H9 (cell line): Measurements from ENCODE around the gene MATN1. TPM values are rescaled to one million over a fixed set of nuclear protein-coding genes. Genes with fewer than 3 reads are reported as not detected.

Experiments
- DNase-seq: peaks from one replicate; pipeline ENCODE4 v3.0.0-alpha.2; 2017
- H2AFZ ChIP-seq: one replicate; pipeline ENCODE4 v1.6.1; 2013; ENCODE audit warnings: mild to moderate bottlenecking, low read length, control low read depth, moderate library complexity
- H2AK5ac ChIP-seq: 2 replicates; pipeline ENCODE4 v1.6.1; 2013; ENCODE audit warnings: low read length, control low read depth, mixed read lengths; ENCODE audit not compliant: insufficient read length
- H2BK120ac ChIP-seq: one replicate; pipeline ENCODE4 v1.6.1; 2013; ENCODE audit warnings: low read depth, mild to moderate bottlenecking, low read length, control low read depth, inconsistent platforms; ENCODE audit not compliant: poor library complexity, severe bottlenecking
- H2BK12ac ChIP-seq: 2 replicates; pipeline ENCODE4 v1.6.1; 2013; ENCODE audit warnings: low read length, control low read depth, mixed read lengths, low read depth; ENCODE audit not compliant: insufficient read length
- H2BK15ac ChIP-seq: 2 replicates; pipeline ENCODE4 v1.6.1; 2013; ENCODE audit warnings: low read depth, low read length, control low read depth
- H2BK20ac ChIP-seq: one replicate; pipeline ENCODE4 v1.6.1; 2013; ENCODE audit warnings: low read depth, mild to moderate bottlenecking, low read length, control low read depth, inconsistent platforms; ENCODE audit not compliant: poor library complexity, severe bottlenecking
- H2BK5ac ChIP-seq: 2 replicates; pipeline ENCODE4 v1.6.1; 2013; ENCODE audit warnings: low read length, control low read depth, mixed read lengths; ENCODE audit not compliant: insufficient read length
- H3K14ac ChIP-seq: 2 replicates; pipeline ENCODE4 v1.6.1; 2013; ENCODE audit warnings: low read length, control low read depth; ENCODE audit not compliant: insufficient read depth
- H3K18ac ChIP-seq: 2 replicates; pipeline ENCODE4 v1.6.1; 2013; ENCODE audit warnings: low read depth, mild to moderate bottlenecking, mixed read lengths, low read length, control low read depth; ENCODE audit not compliant: insufficient read length
- H3K23ac ChIP-seq: 2 replicates; pipeline ENCODE4 v1.6.1; 2013; ENCODE audit warnings: low read length, control low read depth, mixed read lengths, low read depth; ENCODE audit not compliant: insufficient read length
- H3K23me2 ChIP-seq: 2 replicates; pipeline ENCODE4 v1.6.1; 2013; ENCODE audit warnings: low read depth, mild to moderate bottlenecking, mixed read lengths, low read length, control low read depth; ENCODE audit not compliant: insufficient read length, poor library complexity, severe bottlenecking
- H3K27ac ChIP-seq: 2 replicates; pipeline ENCODE4 v1.5.1; 2013; ENCODE audit warnings: low read length, control low read depth, mixed read lengths, low read depth; ENCODE audit not compliant: insufficient read length
- H3K27me3 ChIP-seq: 2 replicates; pipeline ENCODE4 v1.6.1; 2013; ENCODE audit warnings: low read length, control low read depth, inconsistent platforms; ENCODE audit not compliant: insufficient read depth
- H3K4ac ChIP-seq: 2 replicates; pipeline ENCODE4 v1.6.1; 2013; ENCODE audit warnings: low read depth, mild to moderate bottlenecking, control low read depth, inconsistent platforms, low read length, moderate library complexity
- H3K4me1 ChIP-seq: 2 replicates; pipeline ENCODE4 v1.6.1; 2013; ENCODE audit warnings: low read length, control low read depth, inconsistent platforms; ENCODE audit not compliant: insufficient read depth
- H3K4me2 ChIP-seq: 2 replicates; pipeline ENCODE4 v1.6.1; 2013; ENCODE audit warnings: low read length, control low read depth, mixed read lengths; ENCODE audit not compliant: insufficient read length, insufficient read depth
- H3K56ac ChIP-seq: 2 replicates; pipeline ENCODE4 v1.6.1; 2013; ENCODE audit warnings: low read depth, mild to moderate bottlenecking, mixed read lengths, low read length, control low read depth; ENCODE audit not compliant: insufficient read length
- H3K79me1 ChIP-seq: 2 replicates; pipeline ENCODE4 v1.6.1; 2013; ENCODE audit warnings: low read depth, mild to moderate bottlenecking, moderate library complexity, low read length, control low read depth, inconsistent platforms; ENCODE audit not compliant: insufficient read depth, poor library complexity, severe bottlenecking
- H3K79me2 ChIP-seq: 2 replicates; pipeline ENCODE4 v1.6.1; 2013; ENCODE audit warnings: low read length, control low read depth, inconsistent platforms; ENCODE audit not compliant: insufficient read depth
- H3K9ac ChIP-seq: 2 replicates; pipeline ENCODE4 v1.6.1; 2013; ENCODE audit warnings: low read length, control low read depth, mixed read lengths; ENCODE audit not compliant: insufficient read length; ENCODE audit errors: extremely low read depth
- H3K9me3 ChIP-seq: one replicate; pipeline ENCODE4 v1.6.1; 2013; ENCODE audit warnings: low read depth, low read length, inconsistent platforms; ENCODE audit not compliant: control insufficient read depth
- H3T11ph ChIP-seq: one replicate; pipeline ENCODE4 v1.6.1; 2013; ENCODE audit warnings: mild to moderate bottlenecking, low read length, control low read depth, inconsistent platforms
- H4K20me1 ChIP-seq: one replicate; pipeline ENCODE4 v1.6.1; 2013; ENCODE audit not compliant: control insufficient read depth, insufficient read length, insufficient read depth
- H4K5ac ChIP-seq: 2 replicates; pipeline ENCODE4 v1.6.1; 2013; ENCODE audit warnings: low read depth, mild to moderate bottlenecking, mixed read lengths, low read length, control low read depth; ENCODE audit not compliant: insufficient read length
- H4K8ac ChIP-seq: replicated peaks from 2 replicates; pipeline ENCODE4 v1.6.1; 2013; ENCODE audit warnings: low read length, control low read depth, mixed read lengths, low read depth; ENCODE audit not compliant: insufficient read length
- H4K91ac ChIP-seq: 2 replicates; pipeline ENCODE4 v1.6.1; 2013; ENCODE audit warnings: low read depth, mild to moderate bottlenecking, moderate library complexity, mixed read lengths, low read length, control low read depth; ENCODE audit not compliant: insufficient read length
- H3K27ac Mint-ChIP-seq, 3 experiments: 2 replicates in 2 of 3; 3 replicates in 1 of 3; pipeline ENCODE4 v1.8.0; 2020 to 2021; ENCODE audit warnings: mixed read lengths in 3 of 3, mild to moderate bottlenecking in 1 of 3, moderate library complexity in 1 of 3
- H3K27me3 Mint-ChIP-seq: 2 replicates; pipeline ENCODE4 v1.8.0; 2021; ENCODE audit warnings: low read depth, mild to moderate bottlenecking, moderate library complexity, mixed read lengths
- H3K36me3 Mint-ChIP-seq, 3 experiments: 2 replicates in 2 of 3; 3 replicates in 1 of 3; pipeline ENCODE4 v1.8.0; 2020 to 2021; ENCODE audit warnings: low read depth in 3 of 3, mixed read lengths in 3 of 3; ENCODE audit not compliant: insufficient read depth in 1 of 3
- H3K4me1 Mint-ChIP-seq, 2 experiments: 2 replicates each; pipeline ENCODE4 v1.8.0; 2020; ENCODE audit warnings: mixed read lengths in 2 of 2
- H3K4me3 Mint-ChIP-seq, 2 experiments: 2 replicates in 1 of 2; 3 replicates in 1 of 2; pipeline ENCODE4 v1.8.0; 2020 to 2021; ENCODE audit warnings: mild to moderate bottlenecking in 2 of 2, mixed read lengths in 2 of 2, moderate library complexity in 1 of 2
- H3K9me3 Mint-ChIP-seq, 2 experiments: 2 replicates in 1 of 2; 3 replicates in 1 of 2; pipeline ENCODE4 v1.8.0; 2020; ENCODE audit warnings: mild to moderate bottlenecking in 2 of 2, mixed read lengths in 2 of 2, moderate library complexity in 1 of 2
- WGBS: extraction: QIAGEN DNeasy Blood & Tissue Kit; methylation state at CpG from one replicate; pipeline ENCODE4 v1.1.7; 2013; ENCODE audit warnings: missing lambda C conversion rate, low lambda C conversion rate, mixed read lengths; ENCODE audit not compliant: insufficient read length; ENCODE audit errors: extremely low coverage; 5-methylcytosine and 5-hydroxymethylcytosine counted together
- total RNA-seq: library from RNA; stranded (reverse); gene quantifications from 2 replicates; pipeline ENCODE4 v1.2.1, GENCODE V29; 2021
- TF ChIP-seq, protein P1 (sequence below): fragments of 200-600 bp; sonication (generic); conservative IDR thresholded peaks from 3 replicates; pipeline ENCODE4 v1.8.0; 2021; ENCODE audit warnings: antibody characterized with exemption, mild to moderate bottlenecking

MATN1 gene
- total RNA-seq, 1 experiment from 2014 or later: not detected

DNA sequence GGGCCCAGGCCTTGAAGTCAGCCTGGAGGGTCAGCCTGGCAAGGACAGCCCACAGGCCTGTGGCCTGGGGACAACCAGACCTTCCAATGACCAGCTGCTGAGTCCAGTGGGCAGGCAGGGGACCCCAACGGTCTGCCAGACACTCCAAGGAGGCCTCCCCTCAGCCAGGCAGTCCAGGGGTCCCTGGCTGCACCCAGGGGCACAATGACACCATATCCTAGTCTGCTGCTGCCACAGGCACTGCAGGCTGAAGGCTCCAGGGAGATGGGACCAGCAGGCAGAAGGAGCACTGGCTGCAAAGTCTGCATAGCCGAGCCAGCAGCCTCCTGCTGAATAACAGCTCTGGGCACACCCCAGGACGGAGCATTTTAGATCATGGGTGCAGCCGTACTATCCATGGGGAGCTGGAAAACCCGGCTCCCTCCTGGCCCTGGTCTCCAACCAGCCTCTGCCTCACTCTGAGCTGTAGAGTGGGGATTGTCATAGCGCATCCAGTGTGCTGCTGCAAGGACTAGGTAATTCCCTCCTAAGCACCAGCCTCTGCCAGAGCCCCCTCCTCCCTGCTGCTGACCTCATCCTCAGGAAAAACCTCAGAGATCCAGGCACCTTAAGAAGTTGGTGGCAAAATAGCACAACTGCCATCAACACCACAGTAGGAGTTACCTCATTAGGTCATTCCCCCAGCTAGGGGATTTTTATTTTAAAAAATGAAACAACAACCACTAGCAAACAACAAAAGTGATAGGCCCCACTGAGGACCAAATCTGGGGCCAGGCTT, 39.0 kb upstream of the MATN1 start:
- no peaks in the 10 kb centered on the region for H3K4me1 ChIP-seq
- no peak overlapping the region for H2AFZ ChIP-seq
- H3K4me3 Mint-ChIP-seq: no peak overlapping the region
- WGBS: no CpG with 5 or more reads among the region's 6 CpGs
- H3K18ac ChIP-seq: no peak overlapping the region
- DNase-seq: no peak
- peaks cover 4% of the 10 kb centered on the region for H3K27me3 Mint-ChIP-seq
- no peaks in the 10 kb centered on the region for H3K23me2 ChIP-seq
- H2BK5ac ChIP-seq: no peak overlapping the region
- H3K79me1 ChIP-seq: no peaks in the 10 kb centered on the region
- H4K8ac ChIP-seq: no peak overlapping the region
- H3K4ac ChIP-seq: no peak overlapping the region
- H3K27me3 ChIP-seq: no peaks in the 10 kb centered on the region
- H3K27ac Mint-ChIP-seq: peak overlapping the region in 1 of 3 experiments; percentile 77; a peak in 1 of 7 replicates
- H3K27ac ChIP-seq: no peak overlapping the region
- H2BK12ac ChIP-seq: no peak overlapping the region
- no peak overlapping the region for H4K91ac ChIP-seq
- H2AK5ac ChIP-seq: no peak overlapping the region
- H2BK15ac ChIP-seq: no peak overlapping the region
- no peak overlapping the region for H3K23ac ChIP-seq
- no peak overlapping the region for H4K5ac ChIP-seq
- no peak overlapping the region for H3K4me2 ChIP-seq
- H3K56ac ChIP-seq: no peak overlapping the region
- H3K4me1 Mint-ChIP-seq: peaks cover 19 to 27% of the 10 kb centered on the region in 2 experiments
- peaks cover 0 to 4% of the 10 kb centered on the region in 2 experiments; a peak in 2 of 5 replicates for H3K9me3 Mint-ChIP-seq
- H2BK120ac ChIP-seq: no peak overlapping the region
- H4K20me1 ChIP-seq: no peaks in the 10 kb centered on the region
- peaks cover 0 to 5% (median 0%) of the 10 kb centered on the region in 3 experiments; a peak in 1 of 7 replicates for H3K36me3 Mint-ChIP-seq
- no peaks in the 10 kb centered on the region for H3K9me3 ChIP-seq
- H3T11ph ChIP-seq: no peak overlapping the region
- no peaks in the 10 kb centered on the region for H3K79me2 ChIP-seq
- H3K9ac ChIP-seq: no peak overlapping the region
- no peak overlapping the region for H3K14ac ChIP-seq
- TF ChIP-seq, protein P1, sequence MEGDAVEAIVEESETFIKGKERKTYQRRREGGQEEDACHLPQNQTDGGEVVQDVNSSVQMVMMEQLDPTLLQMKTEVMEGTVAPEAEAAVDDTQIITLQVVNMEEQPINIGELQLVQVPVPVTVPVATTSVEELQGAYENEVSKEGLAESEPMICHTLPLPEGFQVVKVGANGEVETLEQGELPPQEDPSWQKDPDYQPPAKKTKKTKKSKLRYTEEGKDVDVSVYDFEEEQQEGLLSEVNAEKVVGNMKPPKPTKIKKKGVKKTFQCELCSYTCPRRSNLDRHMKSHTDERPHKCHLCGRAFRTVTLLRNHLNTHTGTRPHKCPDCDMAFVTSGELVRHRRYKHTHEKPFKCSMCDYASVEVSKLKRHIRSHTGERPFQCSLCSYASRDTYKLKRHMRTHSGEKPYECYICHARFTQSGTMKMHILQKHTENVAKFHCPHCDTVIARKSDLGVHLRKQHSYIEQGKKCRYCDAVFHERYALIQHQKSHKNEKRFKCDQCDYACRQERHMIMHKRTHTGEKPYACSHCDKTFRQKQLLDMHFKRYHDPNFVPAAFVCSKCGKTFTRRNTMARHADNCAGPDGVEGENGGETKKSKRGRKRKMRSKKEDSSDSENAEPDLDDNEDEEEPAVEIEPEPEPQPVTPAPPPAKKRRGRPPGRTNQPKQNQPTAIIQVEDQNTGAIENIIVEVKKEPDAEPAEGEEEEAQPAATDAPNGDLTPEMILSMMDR: no peak
- no peak overlapping the region for H2BK20ac ChIP-seq
